Activated CD8-positive, alpha-beta memory T cell treated with anti-CD3 and anti-CD28 coated beads for 36 hours (primary cell): ENCODE measurements around the gene TMEM94. TPM values are rescaled to one million over a fixed set of nuclear protein-coding genes. Genes with fewer than 3 reads are reported as not detected.
"Not testable (repeated sequence)": the region's sequence is repeated elsewhere in the genome, so short reads cannot be mapped to it uniquely, and the experiment has no call there.

Source experiments
- CTCF ChIA-PET: fragments of 350-600 bp; sonication (Branson Sonifier 250); formaldehyde crosslinking; loops from one replicate; lab custom pipeline; 2021; ENCODE audit warnings: antibody characterized with exemption; lab: Charles Lee
- POLR2A ChIA-PET: fragments of 350-600 bp; sonication (Branson Sonifier 250); formaldehyde crosslinking; loops from one replicate; lab custom pipeline; 2021; ENCODE audit warnings: antibody characterized with exemption; lab: Charles Lee
- total RNA-seq, 2 experiments: library from RNA; stranded (reverse); gene quantifications; one replicate each; pipeline ENCODE4 v1.2.3, GENCODE V29; 2021

TMEM94 gene
- total RNA-seq, 2 experiments from 2014 or later, result 61.5 TPM

DNA sequence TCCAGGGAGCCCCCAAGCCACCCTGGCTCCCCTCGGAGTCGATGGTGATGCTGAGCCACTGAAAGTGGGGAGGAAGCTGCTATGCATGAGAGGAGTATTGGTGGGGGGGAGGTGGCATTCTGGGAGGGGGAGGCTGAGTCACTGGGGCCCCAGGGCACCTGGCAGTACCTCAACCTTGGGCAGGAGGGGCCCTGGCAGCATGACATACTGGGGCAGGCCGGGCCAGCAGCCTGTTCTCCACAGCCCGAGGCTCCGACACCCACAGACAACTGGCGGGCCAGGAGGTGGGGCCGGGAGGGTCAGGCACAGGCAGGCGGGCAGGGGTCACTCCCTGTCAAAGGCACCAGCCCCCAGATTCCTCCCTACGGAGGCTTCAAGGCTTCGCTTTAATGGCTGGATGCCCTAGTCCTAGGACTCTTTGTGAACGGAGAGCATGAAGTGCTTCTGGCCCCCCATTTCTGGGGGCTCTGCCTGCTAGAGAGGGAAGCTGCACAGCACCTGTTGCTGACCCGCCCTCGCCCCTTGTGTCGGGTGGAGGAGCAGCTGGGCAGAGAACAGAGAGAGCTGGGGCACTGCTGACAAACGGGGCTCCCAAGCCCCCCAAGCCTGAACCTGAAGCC, 58.0 kb downstream of the TMEM94 start:
- ChIA-PET CTCF (interaction anchor here (1.1 kb wide), 1 partner anchor 83 kb away, joined by 3 read pairs; no protein-coding TSS in a partner anchor), POLR2A (no interaction called here)

DNA sequence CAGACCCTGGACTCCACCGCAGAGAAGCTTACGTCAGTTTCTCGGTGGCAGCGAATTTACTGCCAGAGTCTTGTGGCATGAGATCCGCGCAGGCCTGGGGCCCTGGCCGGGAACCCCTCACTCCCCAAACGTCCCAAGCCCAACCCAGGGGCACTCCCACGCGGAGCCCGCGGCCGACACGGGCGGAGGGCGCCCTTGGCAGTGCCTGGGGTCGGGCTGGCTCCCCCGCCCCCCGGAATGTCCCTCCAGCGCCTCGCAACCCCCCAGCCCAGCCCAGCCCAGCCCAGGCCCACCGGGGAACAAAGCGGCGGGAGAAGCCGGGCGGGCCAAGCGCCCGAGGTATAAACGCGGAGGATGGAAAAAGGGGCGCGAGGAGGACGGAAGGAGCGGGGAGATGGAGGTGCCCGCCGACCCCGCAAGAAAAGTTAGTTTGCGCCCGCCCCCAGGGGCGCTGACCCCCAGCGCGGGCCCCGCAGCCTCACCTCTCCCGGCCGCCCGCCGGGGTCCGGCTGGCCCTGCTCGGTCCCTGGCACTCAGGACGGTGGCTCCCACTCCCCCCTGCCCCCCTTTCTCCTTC, 58.6 kb downstream of the TMEM94 start:
- ChIA-PET POLR2A (no interaction called here), CTCF (interaction anchor here (1.1 kb wide), 1 partner anchor 84 kb away, joined by 3 read pairs; no protein-coding TSS in a partner anchor)

DNA sequence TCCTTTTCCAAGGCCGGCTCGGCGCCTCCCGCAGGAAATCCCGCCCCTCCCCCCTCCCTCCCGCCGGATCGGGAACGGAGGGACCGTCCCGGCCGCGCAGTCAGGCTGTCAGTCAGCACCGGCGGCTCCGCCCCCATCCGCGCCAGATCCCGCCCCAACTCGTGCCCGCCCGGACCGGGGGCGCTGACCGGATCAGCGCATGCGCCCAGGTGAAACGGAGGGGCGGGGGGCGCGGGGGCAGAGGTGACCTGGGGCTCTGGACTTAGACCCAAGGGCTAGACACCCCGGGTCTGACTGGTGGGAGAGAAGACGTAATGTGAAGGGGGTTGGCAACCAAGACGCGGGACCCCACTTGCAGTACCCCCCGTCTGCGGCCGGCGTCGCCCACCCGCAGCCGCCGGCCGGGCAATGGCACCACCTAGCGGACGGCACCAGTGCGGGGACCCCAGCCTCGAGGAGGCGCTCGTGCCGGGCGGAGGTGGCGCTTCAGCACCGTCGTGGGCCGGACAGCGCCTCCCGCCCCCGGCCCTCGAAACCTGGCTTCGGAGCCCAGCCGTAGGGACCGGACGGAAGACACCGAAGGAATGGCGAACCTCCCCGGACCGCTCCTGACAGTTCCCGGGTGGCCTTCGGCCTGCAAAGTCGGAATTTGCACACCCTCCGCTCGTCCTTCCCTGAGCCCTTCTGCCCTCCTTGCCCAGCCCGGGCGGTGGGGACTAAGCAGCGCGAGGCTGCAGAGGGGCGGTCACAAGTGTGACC, 59.2 kb downstream of the TMEM94 start, which contains the start of gene CASKIN2:
Gene CASKIN2, minus strand, starts transcription at position 42 of the 759 bp plus-strand sequence. CDS start 1,733 bp downstream, outside the sequence.
- CTCF ChIA-PET, result interaction anchor here (0.6 to 3.3 kb wide), 11 partner anchors 10 to 278 kb away, joined by 3 to 23 read pairs (median 5); partner anchors contain the start of genes LLGL2 and TMEM94
- POLR2A ChIA-PET, result interaction anchor here (1.4 to 1.5 kb wide), 2 partner anchors 9 to 59 kb away, joined by 7 to 10 read pairs; partner anchors contain the start of genes LLGL2 and TMEM94

DNA sequence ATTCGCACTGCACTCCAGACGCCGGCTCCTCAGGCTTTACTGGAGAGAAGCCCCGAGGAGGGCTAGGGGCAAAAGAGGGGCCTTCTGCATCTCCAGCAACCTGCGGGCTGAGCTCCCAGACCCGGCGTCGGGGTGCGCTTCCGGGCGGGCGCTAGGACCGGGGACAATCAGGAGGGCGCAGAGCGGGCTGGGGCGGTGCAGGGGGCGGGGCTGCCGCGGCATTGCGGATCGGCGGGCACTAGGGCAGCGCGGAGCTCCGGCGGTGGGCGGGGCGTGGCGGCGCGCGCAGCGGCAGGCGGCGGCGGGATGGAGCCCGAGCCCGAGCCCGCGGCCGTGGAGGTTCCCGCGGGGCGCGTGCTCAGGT, 59.8 kb downstream of the TMEM94 start, which contains the start of gene TSEN54:
Gene TSEN54, plus strand, starts transcription at position 274 of the 364 bp plus-strand sequence. Its CDS starts 33 bp downstream, at position 307.
- ChIA-PET CTCF (interaction anchor here (0.6 to 3.3 kb wide), 13 partner anchors 10 to 387 kb away, joined by 3 to 23 read pairs (median 4); partner anchors contain the start of genes LLGL2, MIF4GD and TMEM94), POLR2A (interaction anchor here (0.5 to 1.5 kb wide), 4 partner anchors 9 to 370 kb away, joined by 3 to 10 read pairs (median 6); partner anchors contain the start of genes LLGL2 and TMEM94)

DNA sequence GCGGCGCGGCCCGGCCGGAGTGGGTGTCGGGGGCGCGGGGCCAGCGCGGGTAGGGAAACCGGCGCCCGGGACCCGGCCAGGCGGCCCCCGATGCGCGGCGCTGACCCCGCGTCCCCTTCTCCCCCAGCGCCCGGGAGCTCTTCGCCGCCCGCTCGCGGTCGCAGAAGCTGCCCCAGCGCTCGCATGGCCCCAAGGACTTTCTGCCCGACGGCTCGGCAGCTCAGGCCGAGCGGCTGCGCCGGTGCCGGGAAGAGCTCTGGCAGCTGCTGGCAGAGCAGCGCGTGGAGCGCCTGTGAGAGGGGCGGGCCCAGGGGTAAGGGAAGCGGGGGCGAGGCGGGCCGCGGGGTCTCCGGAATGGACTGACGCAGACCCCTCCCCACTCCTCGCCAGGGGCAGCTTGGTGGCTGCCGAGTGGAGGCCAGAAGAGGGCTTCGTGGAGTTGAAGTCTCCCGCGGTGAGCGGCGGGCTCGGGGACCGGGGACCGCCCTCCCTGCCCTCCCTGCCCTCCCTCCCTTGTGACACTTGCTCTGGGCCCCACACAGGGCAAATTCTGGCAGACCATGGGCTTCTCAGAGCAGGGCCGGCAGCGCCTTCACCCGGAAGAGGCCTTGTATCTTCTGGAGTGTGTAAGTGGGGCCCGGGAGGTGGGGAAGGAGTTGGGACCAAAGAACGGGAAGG, 60.3 kb downstream of the TMEM94 start:
- POLR2A ChIA-PET, result interaction anchor here (0.5 to 1.5 kb wide), 4 partner anchors 8 to 369 kb away, joined by 3 to 10 read pairs (median 6); partner anchors contain the start of genes LLGL2 and TMEM94
- CTCF ChIA-PET, result interaction anchor here (0.6 to 3.3 kb wide), 14 partner anchors 9 to 386 kb away, joined by 3 to 23 read pairs (median 4); partner anchors contain the start of genes LLGL2, MIF4GD and TMEM94

DNA sequence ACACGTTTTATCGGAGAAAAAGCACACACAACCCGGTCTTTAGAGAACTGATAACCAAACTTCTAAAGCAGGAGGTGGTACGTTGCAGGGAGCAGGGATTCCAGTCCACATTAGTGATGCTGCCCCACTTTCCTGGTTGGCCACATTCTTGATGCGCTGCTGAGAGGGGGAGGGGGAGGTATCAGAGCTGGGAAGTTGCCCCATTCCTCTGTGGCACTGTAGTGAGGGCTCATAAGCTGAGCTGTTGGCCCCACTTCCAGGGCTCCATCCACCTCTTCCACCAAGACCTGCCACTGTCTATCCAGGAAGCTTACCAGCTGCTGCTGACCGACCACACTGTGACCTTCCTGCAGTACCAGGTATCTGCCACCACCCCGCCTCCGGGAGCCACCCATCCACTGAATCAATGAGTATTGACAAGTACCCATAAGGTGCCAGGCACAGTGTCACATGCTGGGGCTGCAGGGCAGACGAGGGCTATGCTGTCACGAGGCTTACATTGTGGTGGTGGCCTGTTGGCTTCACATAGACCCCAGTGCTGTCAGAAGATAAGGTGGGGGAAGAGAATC, 60.9 kb downstream of the TMEM94 start:
- POLR2A ChIA-PET, result interaction anchor here (0.6 to 1.5 kb wide), 4 partner anchors 8 to 61 kb away, joined by 3 to 10 read pairs (median 4); partner anchors contain the start of genes LLGL2 and TMEM94
- CTCF ChIA-PET, result interaction anchor here (1.1 to 3.3 kb wide), 4 partner anchors 9 to 386 kb away, joined by 3 to 23 read pairs (median 9); partner anchors contain the start of gene LLGL2

DNA sequence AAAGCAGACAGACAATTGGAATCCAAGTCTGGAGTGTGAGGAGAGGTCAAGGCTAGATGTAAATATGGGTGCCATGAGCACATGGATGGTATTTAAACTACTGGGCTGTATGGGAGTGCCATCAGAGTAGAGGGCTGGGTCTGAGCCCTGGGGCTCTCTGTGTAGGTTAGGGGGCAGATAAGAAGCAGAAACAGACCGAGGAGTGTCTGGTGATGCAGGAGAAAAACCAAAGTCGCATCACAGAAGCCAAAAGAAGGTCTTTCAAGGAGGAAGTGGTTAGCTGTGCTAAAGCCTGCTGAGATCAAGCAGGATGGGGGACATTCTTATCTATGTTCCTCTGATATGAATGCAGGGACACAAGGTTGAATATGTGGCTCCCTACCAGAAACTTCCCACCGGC, 61.8 kb downstream of the TMEM94 start:
- CTCF ChIA-PET, result interaction anchor here (1.6 to 3.3 kb wide), 2 partner anchors 8 to 70 kb away, joined by 5 to 23 read pairs; partner anchors contain the start of gene LLGL2
- POLR2A ChIA-PET, result interaction anchor here (0.5 to 1.1 kb wide), 2 partner anchors 62 to 195 kb away, joined by 3 to 7 read pairs; partner anchors contain the start of gene TMEM94

DNA sequence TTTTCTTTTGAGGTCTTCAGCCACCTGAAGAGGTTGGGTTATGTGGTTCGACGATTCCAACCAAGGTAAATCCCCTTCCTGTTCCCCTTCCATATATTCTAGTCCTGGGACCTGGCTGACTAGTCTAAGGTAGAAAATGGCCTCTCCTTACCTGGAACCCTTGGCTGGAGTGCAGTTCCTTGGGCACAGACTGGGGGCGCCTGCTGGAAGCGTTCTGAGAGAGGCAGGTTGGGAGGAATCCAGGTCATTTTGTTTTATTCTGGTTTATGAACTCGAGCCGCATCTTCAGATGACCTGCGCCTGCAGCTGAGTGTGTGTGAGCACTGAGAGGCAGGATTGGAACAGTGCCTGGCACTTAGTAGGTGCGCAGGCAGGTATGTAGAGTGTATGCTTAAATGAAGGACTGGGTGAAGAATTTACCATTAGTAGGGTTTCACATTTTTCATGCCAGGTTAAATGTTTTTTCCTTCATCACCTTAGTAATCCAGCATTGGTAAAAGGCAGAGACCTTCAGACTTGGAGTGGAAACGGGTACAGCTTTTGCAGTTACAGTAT, 62.6 kb downstream of the TMEM94 start:
- POLR2A ChIA-PET, result no interaction called here
- CTCF ChIA-PET, result interaction anchor here (1.1 to 3.3 kb wide), 3 partner anchors 7 to 107 kb away, joined by 3 to 23 read pairs (median 3); partner anchors contain the start of gene LLGL2

DNA sequence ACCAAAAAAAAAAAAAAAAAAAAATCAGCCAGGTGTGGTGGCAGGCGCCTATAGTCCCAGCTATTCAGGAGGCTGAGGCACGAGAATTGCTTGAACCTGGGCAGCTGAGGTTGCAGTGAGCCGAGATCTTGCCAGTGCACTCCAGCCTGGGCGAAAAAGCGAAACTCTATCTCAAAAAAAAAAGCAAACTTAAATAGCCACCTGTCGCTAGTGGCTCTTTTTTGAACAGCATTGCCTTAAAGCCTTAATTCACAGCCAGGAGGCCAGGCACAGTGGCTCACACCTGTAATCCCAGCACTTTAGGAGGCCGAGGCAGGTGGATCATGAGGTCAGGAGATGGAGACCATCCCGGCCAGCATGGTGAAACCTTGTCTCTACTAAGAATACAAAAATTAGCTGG, 64.0 kb downstream of the TMEM94 start:
- CTCF ChIA-PET, result not testable (repeated sequence)
- POLR2A ChIA-PET, result interaction anchor here (0.6 kb wide), 1 partner anchor 245 kb away, joined by 3 read pairs; no protein-coding TSS in a partner anchor

DNA sequence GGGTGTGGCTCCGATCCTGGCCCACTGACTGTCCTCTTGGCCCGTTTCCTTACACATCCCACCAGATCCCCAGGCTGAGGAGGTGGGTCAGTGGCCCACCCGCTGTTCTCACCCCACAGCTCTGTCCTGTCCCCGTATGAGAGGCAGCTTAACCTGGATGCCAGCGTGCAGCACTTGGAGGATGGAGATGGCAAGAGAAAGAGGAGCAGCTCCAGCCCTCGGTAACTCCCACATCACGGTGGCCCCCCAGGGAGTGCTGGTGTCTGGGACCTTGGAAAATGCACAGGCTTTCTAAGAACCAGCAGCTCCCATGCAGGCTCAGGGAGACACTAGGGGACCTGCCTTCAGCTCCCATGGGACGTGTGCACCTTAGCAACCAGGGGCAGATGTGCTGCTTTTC, 64.9 kb downstream of the TMEM94 start:
- CTCF ChIA-PET, result no interaction called here
- POLR2A ChIA-PET, result no interaction called here

DNA sequence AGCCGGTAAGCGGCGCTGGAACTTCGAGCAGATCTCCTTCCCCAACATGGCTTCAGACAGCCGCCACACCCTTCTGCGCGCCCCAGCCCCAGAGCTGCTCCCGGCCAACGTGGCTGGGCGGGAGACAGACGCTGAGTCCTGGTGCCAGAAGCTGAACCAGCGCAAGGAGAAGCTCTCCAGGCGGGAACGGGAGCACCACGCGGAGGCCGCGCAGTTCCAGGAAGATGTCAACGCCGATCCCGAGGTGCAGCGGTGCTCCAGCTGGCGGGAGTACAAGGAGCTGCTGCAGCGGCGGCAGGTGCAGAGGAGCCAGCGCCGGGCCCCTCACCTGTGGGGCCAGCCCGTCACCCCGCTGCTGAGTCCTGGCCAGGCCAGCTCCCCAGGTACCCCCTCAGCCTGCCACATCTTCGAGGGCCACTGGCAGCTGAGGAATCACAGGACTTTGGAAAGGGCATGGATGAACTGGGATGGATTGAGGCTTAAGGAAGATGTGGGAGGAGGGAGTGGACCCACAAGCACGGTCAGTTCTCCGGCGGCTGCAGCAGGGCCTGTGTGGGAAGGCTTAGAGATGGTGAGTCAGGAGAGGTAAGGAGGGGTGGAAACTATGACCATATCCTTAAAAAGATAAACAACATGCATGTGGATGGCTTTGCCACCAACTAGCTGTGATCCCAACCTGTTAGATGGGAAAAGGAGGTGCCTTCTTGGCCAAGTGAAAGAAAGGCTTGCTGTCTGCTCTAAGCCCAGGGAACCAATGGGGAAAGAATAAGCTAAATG, 65.7 kb downstream of the TMEM94 start:
- POLR2A ChIA-PET, result no interaction called here
- CTCF ChIA-PET, result interaction anchor here (0.6 to 0.8 kb wide), 2 partner anchors 10 to 75 kb away, joined by 3 to 4 read pairs; no protein-coding TSS in a partner anchor

DNA sequence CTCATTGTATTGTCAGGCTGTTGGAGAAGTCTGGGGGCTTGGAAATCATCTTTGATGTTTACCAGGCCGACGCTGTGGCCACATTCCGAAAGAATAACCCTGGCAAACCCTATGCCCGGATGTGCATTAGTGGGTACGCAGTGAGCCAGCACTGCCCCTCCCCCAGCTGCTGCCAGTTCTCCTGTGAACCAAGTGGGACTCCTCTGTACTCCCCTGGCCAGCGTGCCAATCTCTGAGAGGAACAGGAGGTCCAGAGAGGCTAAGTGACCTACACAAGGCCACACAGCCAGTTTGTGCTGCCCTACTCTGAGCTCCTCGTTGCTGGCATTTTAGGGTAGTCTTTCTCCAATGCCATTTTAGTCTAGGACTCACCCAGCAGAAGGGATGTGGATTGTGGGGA, 67.2 kb downstream of the TMEM94 start:
- CTCF ChIA-PET, result interaction anchor here (0.6 kb wide), 1 partner anchor 430 kb away, joined by 3 read pairs; no protein-coding TSS in a partner anchor
- POLR2A ChIA-PET, result no interaction called here

DNA sequence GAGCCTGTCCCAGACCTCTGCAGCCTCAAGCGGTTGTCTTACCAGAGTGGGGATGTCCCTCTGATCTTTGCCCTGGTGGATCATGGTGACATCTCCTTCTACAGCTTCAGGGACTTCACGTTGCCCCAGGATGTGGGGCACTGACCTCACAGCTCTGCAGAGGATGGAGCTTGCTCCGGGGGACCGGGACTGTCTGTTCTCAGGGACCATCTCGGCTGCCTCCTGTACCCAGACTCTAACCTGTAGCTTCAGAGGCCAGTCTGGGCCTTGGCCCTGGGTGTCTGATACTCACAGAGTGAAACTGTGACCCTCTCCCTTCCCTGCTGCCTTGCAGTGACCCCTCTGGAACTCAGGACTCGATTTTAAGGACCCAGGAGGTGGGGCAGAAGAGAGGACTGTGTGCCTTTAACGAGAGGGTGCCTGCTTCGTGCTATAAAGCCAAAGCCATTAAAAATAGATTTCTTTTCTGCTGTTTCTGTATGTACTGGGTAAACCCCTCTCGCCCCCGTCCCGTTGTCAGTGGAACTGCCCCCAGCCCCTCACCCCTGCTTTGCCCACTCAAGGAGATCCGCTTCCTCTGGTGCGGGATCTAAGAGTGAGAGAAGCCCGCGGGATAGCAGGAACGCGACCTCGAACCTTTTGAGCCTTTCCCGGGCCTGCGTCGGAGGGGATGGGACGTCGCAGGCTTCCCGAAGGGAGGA, 68.0 kb downstream of the TMEM94 start:
- CTCF ChIA-PET, result interaction anchor here (0.6 to 3.5 kb wide), 3 partner anchors 7 to 430 kb away, joined by 3 to 23 read pairs (median 5); partner anchors contain the start of gene TSEN54
- POLR2A ChIA-PET, result interaction anchor here (0.5 to 1.0 kb wide), 3 partner anchors 8 to 143 kb away, joined by 3 to 10 read pairs (median 4); partner anchors contain the start of genes TMEM94 and TSEN54

DNA sequence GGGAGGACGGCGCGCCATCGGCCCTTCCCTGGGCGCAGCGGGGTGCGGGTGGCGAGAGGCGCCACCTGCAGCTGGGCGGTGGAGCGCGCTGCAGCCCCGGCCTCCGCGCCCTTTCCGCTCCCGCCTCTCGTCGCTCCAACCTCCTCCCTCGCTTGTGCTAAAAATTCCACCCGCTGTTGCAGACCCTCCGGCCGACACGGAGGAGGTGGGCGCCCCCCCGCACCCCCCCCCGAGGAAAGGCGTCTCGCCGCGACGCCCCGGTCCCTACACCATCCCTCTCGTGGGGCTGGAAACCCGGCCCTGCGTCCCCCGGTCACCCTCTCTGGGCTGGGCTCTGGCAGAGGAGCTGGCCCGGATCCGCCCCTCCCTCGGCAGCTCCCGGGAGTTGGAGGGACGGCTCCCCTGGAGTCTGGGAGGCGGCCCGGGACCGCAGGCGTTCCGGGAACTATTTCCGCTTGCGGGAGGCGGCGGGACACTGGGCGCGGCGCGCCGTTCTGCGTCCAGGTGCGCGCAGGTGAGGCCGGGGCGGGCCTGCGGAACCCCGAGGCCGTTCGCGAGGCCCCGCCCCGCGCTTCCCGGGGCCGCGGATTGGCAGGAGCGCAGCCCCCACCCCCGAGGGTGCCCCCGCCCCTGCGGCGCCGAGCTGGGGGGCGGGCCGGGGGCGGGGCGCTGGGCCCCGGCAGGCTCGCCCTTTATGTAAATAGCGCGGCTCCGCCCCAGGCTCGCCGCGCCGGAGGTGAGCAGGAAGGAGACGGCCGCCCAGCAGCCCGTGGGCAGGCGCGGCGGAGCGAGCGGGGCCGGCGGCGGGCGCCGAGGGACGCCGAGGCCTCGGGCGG, 68.8 kb downstream of the TMEM94 start, which contains the start of gene LLGL2:
Gene LLGL2, plus strand, starts transcription at position 728 of the 836 bp plus-strand sequence. CDS start 17,730 bp downstream, outside the sequence.
- CTCF ChIA-PET, result interaction anchor here (0.6 to 3.5 kb wide), 4 partner anchors 8 to 200 kb away, joined by 3 to 23 read pairs (median 4); partner anchors contain the start of gene TSEN54
- POLR2A ChIA-PET, result interaction anchor here (0.5 to 1.5 kb wide), 8 partner anchors 8 to 1319 kb away, joined by 3 to 10 read pairs (median 4); partner anchors contain the start of genes MRPS7, NUP85, TMEM94 and TSEN54
